Caco-2 (cell line): ENCODE measurements around the gene COLEC12. TPM values are rescaled to one million over a fixed set of nuclear protein-coding genes. Genes with fewer than 3 reads are reported as not detected.

Experiments
- BruUV-seq: library from RNA; stranded (reverse); fragments of 400-500 nt; replicated peaks from 2 replicates; lab custom pipeline; 2021; lab: Mats Ljungman, UMichigan
- CTCF ChIA-PET: fragments of 300-600 bp; sonication (Branson Sonifier 250); formaldehyde crosslinking; loops from one replicate; lab custom pipeline; 2022; ENCODE audit warnings: antibody characterized with exemption; lab: Charles Lee
- POLR2A ChIA-PET: fragments of 300-600 bp; sonication (Branson Sonifier 250); formaldehyde crosslinking; loops from one replicate; lab custom pipeline; 2022; ENCODE audit warnings: antibody characterized with exemption; lab: Charles Lee
- DNase-seq, 2 experiments: peaks; one replicate each; pipeline versions ENCODE4 v3.0.0 to v3.0.0-alpha.2; 2020 to 2022
- H3K27me3 ChIP-seq: replicated peaks from 2 replicates; pipeline ENCODE4 v1.6.0; 2011; ENCODE audit warnings: low read length; ENCODE audit not compliant: control insufficient read depth, insufficient read depth
- H3K36me3 ChIP-seq: 2 replicates; pipeline ENCODE4 v1.5.1; 2011; ENCODE audit warnings: low read length; ENCODE audit not compliant: control insufficient read depth, insufficient read depth
- H3K4me1 ChIP-seq: fragments of 250-450 bp; sonication (Bioruptor Pico); 2 replicates; pipeline ENCODE4 v1.5.1; 2020; ENCODE audit warnings: mild to moderate bottlenecking
- H3K4me3 ChIP-seq: 2 replicates; pipeline ENCODE4 v1.5.1; 2011; ENCODE audit warnings: low read depth, mild to moderate bottlenecking, control low read depth, low read length
- H3K9me3 ChIP-seq: fragments of 250-450 bp; sonication (Bioruptor Pico); 2 replicates; pipeline ENCODE4 v1.5.1; 2020; ENCODE audit warnings: mild to moderate bottlenecking, moderate library complexity
- H3K27ac Mint-ChIP-seq: one replicate; pipeline ENCODE4 v1.8.0; 2022; ENCODE audit warnings: mixed read lengths; ENCODE audit not compliant: unreplicated experiment
- H3K27me3 Mint-ChIP-seq: one replicate; pipeline ENCODE4 v1.8.0; 2022; ENCODE audit warnings: mixed read lengths; ENCODE audit not compliant: insufficient read depth, unreplicated experiment
- H3K36me3 Mint-ChIP-seq: one replicate; pipeline ENCODE4 v1.8.0; 2022; ENCODE audit warnings: mild to moderate bottlenecking, mixed read lengths; ENCODE audit not compliant: insufficient read depth, unreplicated experiment
- H3K4me1 Mint-ChIP-seq: one replicate; pipeline ENCODE4 v1.8.0; 2022; ENCODE audit warnings: low read depth, mixed read lengths; ENCODE audit not compliant: unreplicated experiment
- H3K4me3 Mint-ChIP-seq: one replicate; pipeline ENCODE4 v1.8.0; 2022; ENCODE audit warnings: mild to moderate bottlenecking, moderate library complexity, mixed read lengths; ENCODE audit not compliant: unreplicated experiment
- H3K9me3 Mint-ChIP-seq: one replicate; pipeline ENCODE4 v1.8.0; 2022; ENCODE audit warnings: mixed read lengths; ENCODE audit not compliant: unreplicated experiment
- intact Hi-C: fragments of 100-400 bp; cut with micrococcal nuclease; formaldehyde crosslinking; loops from one replicate; pipeline ENCODE4 v1.10.0; 2022; ENCODE audit not compliant: unreplicated experiment
- total RNA-seq: library from RNA; stranded (reverse); gene quantifications from 2 replicates; pipeline ENCODE4 v1.2.3, GENCODE V29; 2022
- TF ChIP-seq, protein P1 (sequence below), 2 experiments: fragments of 200-600 bp in 1 of 2; IDR thresholded peaks; 1 replicate in 1 of 2; 2 replicates in 1 of 2; pipeline versions ENCODE4 v1.5.1 to v1.8.0; 2011 to 2022; ENCODE audit warnings: antibody characterized with exemption in 1 of 2, control low read depth in 1 of 2, inconsistent platforms in 1 of 2, low read depth in 1 of 2, low read length in 1 of 2, mild to moderate bottlenecking in 1 of 2, moderate library complexity in 1 of 2; ENCODE audit not compliant: insufficient read depth in 1 of 2, severe bottlenecking in 1 of 2, unreplicated experiment in 1 of 2

The COLEC12 gene
- total RNA-seq, 1 experiment from 2014 or later, result 0.09 TPM

DNA sequence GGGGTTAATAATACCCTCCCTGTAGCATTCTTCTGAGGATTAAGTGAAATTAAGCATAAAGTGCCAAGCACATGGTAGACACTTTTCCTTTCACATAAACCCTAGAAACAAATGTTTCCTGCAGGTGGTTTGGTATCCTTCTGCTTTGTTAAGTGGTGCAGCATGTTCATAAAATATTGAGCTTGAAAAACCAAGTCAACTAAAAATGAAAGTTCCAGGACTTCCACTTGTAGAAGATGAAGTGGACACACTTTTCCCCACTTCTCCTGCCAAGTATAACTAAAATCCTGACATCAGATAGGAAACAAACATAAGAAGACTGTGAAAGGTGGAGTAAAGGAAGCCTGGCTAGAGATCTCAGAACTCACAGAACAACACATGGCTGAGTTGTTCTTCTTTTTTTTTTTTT, 90.5 kb downstream of the COLEC12 start:
- peaks cover 5% of the 10 kb centered on the region for H3K36me3 Mint-ChIP-seq
- Histone ChIP-seq H3K36me3 (no peaks in the 10 kb centered on the region), H3K4me1 (peaks cover 6% of the 10 kb centered on the region; the same call in 1 of the 2 replicates), H3K27me3 (no peaks in the 10 kb centered on the region), H3K9me3 (peaks cover 13% of the 10 kb centered on the region), H3K4me3 (no peak overlapping the region)
- intact Hi-C loops, result no loop called here
- BruUV-seq, result no TSS peak
- no peak for DNase-seq
- H3K27ac Mint-ChIP-seq, result no peak overlapping the region
- CTCF ChIA-PET, result no interaction called here
- POLR2A ChIA-PET, result no interaction called here
- H3K9me3 Mint-ChIP-seq, result peaks cover 20% of the 10 kb centered on the region
- TF ChIP-seq, protein P1, sequence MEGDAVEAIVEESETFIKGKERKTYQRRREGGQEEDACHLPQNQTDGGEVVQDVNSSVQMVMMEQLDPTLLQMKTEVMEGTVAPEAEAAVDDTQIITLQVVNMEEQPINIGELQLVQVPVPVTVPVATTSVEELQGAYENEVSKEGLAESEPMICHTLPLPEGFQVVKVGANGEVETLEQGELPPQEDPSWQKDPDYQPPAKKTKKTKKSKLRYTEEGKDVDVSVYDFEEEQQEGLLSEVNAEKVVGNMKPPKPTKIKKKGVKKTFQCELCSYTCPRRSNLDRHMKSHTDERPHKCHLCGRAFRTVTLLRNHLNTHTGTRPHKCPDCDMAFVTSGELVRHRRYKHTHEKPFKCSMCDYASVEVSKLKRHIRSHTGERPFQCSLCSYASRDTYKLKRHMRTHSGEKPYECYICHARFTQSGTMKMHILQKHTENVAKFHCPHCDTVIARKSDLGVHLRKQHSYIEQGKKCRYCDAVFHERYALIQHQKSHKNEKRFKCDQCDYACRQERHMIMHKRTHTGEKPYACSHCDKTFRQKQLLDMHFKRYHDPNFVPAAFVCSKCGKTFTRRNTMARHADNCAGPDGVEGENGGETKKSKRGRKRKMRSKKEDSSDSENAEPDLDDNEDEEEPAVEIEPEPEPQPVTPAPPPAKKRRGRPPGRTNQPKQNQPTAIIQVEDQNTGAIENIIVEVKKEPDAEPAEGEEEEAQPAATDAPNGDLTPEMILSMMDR (IDR thresholded peaks at IDR 0.05; ENCODE audit: insufficient read depth in 1 of 2, low read depth in 1 of 2, low read length in 1 of 2, severe bottlenecking in 1 of 2, unreplicated experiment in 1 of 2), result no peak
- no peak overlapping the region for H3K4me3 Mint-ChIP-seq
- H3K4me1 Mint-ChIP-seq, result peaks cover 7% of the 10 kb centered on the region
- H3K27me3 Mint-ChIP-seq, result no peaks in the 10 kb centered on the region

GRCh38 chr18:408367-408766, 92.1 kb downstream of the COLEC12 start:
- DNase-seq, result no peak
- peaks cover 24% of the 10 kb centered on the region for H3K9me3 Mint-ChIP-seq
- Histone ChIP-seq H3K9me3 (peaks cover 23% of the 10 kb centered on the region), H3K4me3 (no peak overlapping the region), H3K4me1 (peaks cover 6% of the 10 kb centered on the region; the same call in 1 of the 2 replicates), H3K36me3 (no peaks in the 10 kb centered on the region), H3K27me3 (no peaks in the 10 kb centered on the region)
- ChIA-PET POLR2A (no interaction called here), CTCF (no interaction called here)
- H3K4me1 Mint-ChIP-seq, result peaks cover 8% of the 10 kb centered on the region
- no peak overlapping the region for H3K4me3 Mint-ChIP-seq
- peaks cover 5% of the 10 kb centered on the region for H3K36me3 Mint-ChIP-seq
- BruUV-seq, result no TSS peak
- no peak overlapping the region for H3K27ac Mint-ChIP-seq
- TF ChIP-seq, protein P1 (IDR thresholded peaks at IDR 0.05; ENCODE audit: insufficient read depth in 1 of 2, low read depth in 1 of 2, low read length in 1 of 2, severe bottlenecking in 1 of 2, unreplicated experiment in 1 of 2), result no peak
- H3K27me3 Mint-ChIP-seq, result no peaks in the 10 kb centered on the region
- intact Hi-C loops, result no loop called here

DNA sequence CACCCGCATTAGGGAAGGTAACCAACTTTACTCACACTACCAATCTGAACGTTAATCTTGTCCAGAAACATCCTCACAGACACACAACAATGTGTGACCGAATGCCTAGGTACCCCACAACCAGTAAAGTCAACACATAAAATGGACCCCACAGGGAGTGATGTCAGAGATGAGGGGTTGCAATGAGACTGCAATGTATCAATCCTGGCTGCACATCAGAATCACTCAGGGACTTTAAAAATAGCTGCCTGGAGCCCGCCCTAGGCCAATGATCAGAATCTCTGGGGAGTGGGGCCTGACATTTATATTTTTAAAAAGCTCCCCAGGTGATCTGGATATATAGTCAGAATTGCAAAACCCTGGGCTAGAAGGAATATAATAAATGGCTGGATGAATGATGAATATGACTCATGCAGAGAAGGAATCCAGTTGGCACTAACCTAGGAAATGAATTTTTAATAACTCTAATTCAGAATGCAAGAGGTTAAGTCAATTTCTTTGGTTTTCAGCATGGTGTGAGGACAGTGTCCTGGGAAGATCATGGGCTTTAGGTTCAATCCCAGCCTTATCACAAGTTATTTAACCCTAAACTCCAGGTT, 92.8 kb downstream of the COLEC12 start:
- H3K4me1 Mint-ChIP-seq, result peaks cover 8% of the 10 kb centered on the region
- no peak for DNase-seq
- H3K4me3 Mint-ChIP-seq, result no peak overlapping the region
- peaks cover 6% of the 10 kb centered on the region; the same call in 1 of the 2 replicates for H3K4me1 ChIP-seq
- peaks cover 24% of the 10 kb centered on the region for H3K9me3 Mint-ChIP-seq
- TF ChIP-seq, protein P1 (IDR thresholded peaks at IDR 0.05; ENCODE audit: insufficient read depth in 1 of 2, low read depth in 1 of 2, low read length in 1 of 2, severe bottlenecking in 1 of 2, unreplicated experiment in 1 of 2), result no peak
- H3K27ac Mint-ChIP-seq, result no peak overlapping the region
- ChIA-PET POLR2A (no interaction called here), CTCF (no interaction called here)
- peaks cover 29% of the 10 kb centered on the region for H3K9me3 ChIP-seq
- peaks cover 5% of the 10 kb centered on the region for H3K36me3 Mint-ChIP-seq
- no peaks in the 10 kb centered on the region for H3K27me3 ChIP-seq
- no TSS peak for BruUV-seq
- no peak overlapping the region for H3K4me3 ChIP-seq
- H3K27me3 Mint-ChIP-seq, result no peaks in the 10 kb centered on the region
- intact Hi-C loops, result no loop called here
- H3K36me3 ChIP-seq, result no peaks in the 10 kb centered on the region
